IPS DF 6.9 (cell line): ENCODE results near the gene RNU2-63P.
"Not testable (repeated sequence)": the region's sequence is repeated elsewhere in the genome, so short reads cannot be mapped to it uniquely, and the experiment has no call there.

ENCODE experiments used
- DNase-seq: peaks from one replicate; pipeline ENCODE4 v3.0.0-alpha.2; 2013; ENCODE audit warnings: low read depth, low spot score
- H3K27ac ChIP-seq: one replicate; pipeline ENCODE4 v1.5.1; 2013; ENCODE audit warnings: low read length, control low read depth
- H3K27me3 ChIP-seq: 2 replicates; pipeline ENCODE4 v1.6.1; 2013; ENCODE audit warnings: mild to moderate bottlenecking, low read length; ENCODE audit not compliant: control insufficient read depth, insufficient read depth
- H3K36me3 ChIP-seq: 2 replicates; pipeline ENCODE4 v1.6.1; 2013; ENCODE audit warnings: low read length; ENCODE audit not compliant: control insufficient read depth, insufficient read depth
- H3K4me1 ChIP-seq: 2 replicates; pipeline ENCODE4 v1.6.1; 2013; ENCODE audit warnings: low read length; ENCODE audit not compliant: control insufficient read depth, insufficient read depth
- H3K4me3 ChIP-seq: 2 replicates; pipeline ENCODE4 v1.5.1; 2013; ENCODE audit warnings: mild to moderate bottlenecking, low read length
- H3K9me3 ChIP-seq: 2 replicates; pipeline ENCODE4 v1.6.1; 2013; ENCODE audit warnings: low read length, inconsistent platforms; ENCODE audit not compliant: control insufficient read depth, insufficient read depth
- WGBS: extraction: QIAGEN DNeasy Blood & Tissue Kit; methylation state at CpG from one replicate; pipeline ENCODE4 v1.1.7; 2013; ENCODE audit warnings: mixed read lengths, missing lambda C conversion rate; ENCODE audit not compliant: insufficient read length, insufficient coverage; 5-methylcytosine and 5-hydroxymethylcytosine counted together

The RNU2-63P gene

GRCh38 chr2:88053296-88053695 is 36.9 kb upstream of the RNU2-63P start:
- WGBS, result no CpG with 5 or more reads among the region's 1 CpG
- no peak for DNase-seq
- H3K36me3 ChIP-seq, result no peaks in the 10 kb centered on the region
- H3K27ac ChIP-seq, result no peak overlapping the region
- H3K4me3 ChIP-seq, result no peak overlapping the region
- no peaks in the 10 kb centered on the region for H3K4me1 ChIP-seq
- no peaks in the 10 kb centered on the region for H3K9me3 ChIP-seq
- H3K27me3 ChIP-seq, result no peaks in the 10 kb centered on the region

- no CpG with 5 or more reads among the region's 2 CpGs for whole genome bisulfite sequencing
- H3K27me3 ChIP-seq, result no peaks in the 10 kb centered on the region
- no peak overlapping the region for H3K4me3 ChIP-seq
- H3K36me3 ChIP-seq, result no peaks in the 10 kb centered on the region
- H3K27ac ChIP-seq, result no peak overlapping the region
- H3K9me3 ChIP-seq, result no peaks in the 10 kb centered on the region
- H3K4me1 ChIP-seq, result no peaks in the 10 kb centered on the region
- no peak for DNase-seq
Observed at GRCh38 chr2:88051792-88052191, 35.4 kb upstream of the RNU2-63P start.

- Histone ChIP-seq H3K9me3 (no peaks in the 10 kb centered on the region), H3K4me1 (no peaks in the 10 kb centered on the region), H3K4me3 (no peak overlapping the region), H3K36me3 (no peaks in the 10 kb centered on the region), H3K27me3 (no peaks in the 10 kb centered on the region), H3K27ac (no peak overlapping the region)
- DNase-seq, result no peak
- no CpG with 5 or more reads among the region's 1 CpG for WGBS
Observed at GRCh38 chr2:88049622-88050021, 33.3 kb upstream of the RNU2-63P start.

GRCh38 chr2:88048541-88048940 is 32.2 kb upstream of the RNU2-63P start:
- Histone ChIP-seq H3K36me3 (no peaks in the 10 kb centered on the region), H3K4me1 (no peaks in the 10 kb centered on the region), H3K9me3 (no peaks in the 10 kb centered on the region), H3K4me3 (no peak overlapping the region), H3K27ac (no peak overlapping the region), H3K27me3 (no peaks in the 10 kb centered on the region)
- no peak for DNase-seq
- no CpG with 5 or more reads among the region's 3 CpGs for WGBS

- not testable (repeated sequence) for H3K4me3 ChIP-seq, H3K9me3 ChIP-seq, H3K36me3 ChIP-seq, DNase-seq, H3K27ac ChIP-seq, H3K27me3 ChIP-seq, H3K4me1 ChIP-seq
- no CpG with 5 or more reads among the region's 6 CpGs for WGBS
Observed at GRCh38 chr2:88045561-88045960, 29.2 kb upstream of the RNU2-63P start.

- no peaks in the 10 kb centered on the region for H3K9me3 ChIP-seq
- H3K36me3 ChIP-seq, result no peaks in the 10 kb centered on the region
- no CpG with 5 or more reads among the region's 5 CpGs for WGBS
- no peak overlapping the region for H3K4me3 ChIP-seq
- DNase-seq, result no peak
- no peaks in the 10 kb centered on the region for H3K27me3 ChIP-seq
- H3K4me1 ChIP-seq, result no peaks in the 10 kb centered on the region
- no peak overlapping the region for H3K27ac ChIP-seq
Observed at GRCh38 chr2:88042476-88042875, 26.1 kb upstream of the RNU2-63P start.

- H3K9me3 ChIP-seq, result no peaks in the 10 kb centered on the region
- H3K4me1 ChIP-seq, result no peaks in the 10 kb centered on the region
- no peaks in the 10 kb centered on the region for H3K27me3 ChIP-seq
- H3K27ac ChIP-seq, result no peak overlapping the region
- WGBS, result no CpG with 5 or more reads among the region's 4 CpGs
- no peak overlapping the region for H3K4me3 ChIP-seq
- DNase-seq, result no peak
- H3K36me3 ChIP-seq, result no peaks in the 10 kb centered on the region
Observed at GRCh38 chr2:88038263-88039105, 22.1 kb upstream of the RNU2-63P start.

GRCh38 chr2:88036606-88037005 is 20.3 kb upstream of the RNU2-63P start:
- no peak for DNase-seq
- Histone ChIP-seq H3K4me3 (no peak overlapping the region), H3K27me3 (no peaks in the 10 kb centered on the region), H3K9me3 (no peaks in the 10 kb centered on the region), H3K27ac (no peak overlapping the region), H3K4me1 (no peaks in the 10 kb centered on the region), H3K36me3 (no peaks in the 10 kb centered on the region)

- Histone ChIP-seq H3K27ac (no peak overlapping the region), H3K27me3 (no peaks in the 10 kb centered on the region), H3K4me1 (no peaks in the 10 kb centered on the region), H3K36me3 (no peaks in the 10 kb centered on the region), H3K9me3 (no peaks in the 10 kb centered on the region), H3K4me3 (no peak overlapping the region)
- DNase-seq, result no peak
- no CpG with 5 or more reads among the region's 2 CpGs for WGBS
Observed at GRCh38 chr2:88036182-88036581, 19.8 kb upstream of the RNU2-63P start.

- H3K36me3 ChIP-seq, result no peaks in the 10 kb centered on the region
Observed at GRCh38 chr2:88032070-88032702, 15.8 kb upstream of the RNU2-63P start.

GRCh38 chr2:88028931-88029330 is 12.6 kb upstream of the RNU2-63P start:
- Histone ChIP-seq H3K4me1 (no peaks in the 10 kb centered on the region), H3K27me3 (no peaks in the 10 kb centered on the region)
- no CpG with 5 or more reads among the region's 4 CpGs for WGBS

More at GRCh38 chr2:88032070-88032702, 15.8 kb upstream of the RNU2-63P start:
- Histone ChIP-seq H3K4me1 (no peaks in the 10 kb centered on the region), H3K9me3 (no peaks in the 10 kb centered on the region), H3K27me3 (no peaks in the 10 kb centered on the region), H3K27ac (no peak overlapping the region), H3K4me3 (no peak overlapping the region)
- DNase-seq, result no peak
- WGBS, result no CpG with 5 or more reads among the region's 7 CpGs

More at GRCh38 chr2:88028931-88029330, 12.6 kb upstream of the RNU2-63P start:
- Histone ChIP-seq H3K9me3 (no peaks in the 10 kb centered on the region), H3K4me3 (no peak overlapping the region), H3K27ac (no peak overlapping the region), H3K36me3 (no peaks in the 10 kb centered on the region)
- no peak for DNase-seq
